Ishikawa (cell line): ENCODE measurements around the gene NMNAT3.

Source experiments
- CEBPB ChIP-seq: IDR thresholded peaks from 2 replicates; pipeline ENCODE4 v1.6.1; 2012
- CREB1 ChIP-seq: IDR thresholded peaks from 2 replicates; pipeline ENCODE4 v1.6.1; 2012; ENCODE audit warnings: low read depth
- EGR1 ChIP-seq: IDR thresholded peaks from 2 replicates; pipeline ENCODE4 v1.6.1; 2012
- EP300 ChIP-seq: IDR thresholded peaks from 2 replicates; pipeline ENCODE4 v1.6.1; 2012; ENCODE audit warnings: borderline replicate concordance
- FOXM1 ChIP-seq: IDR thresholded peaks from 2 replicates; pipeline ENCODE4 v1.6.1; 2012; ENCODE audit warnings: low read depth, borderline replicate concordance
- MAX ChIP-seq: IDR thresholded peaks from 2 replicates; pipeline ENCODE4 v1.6.1; 2012
- NFIC ChIP-seq: IDR thresholded peaks from 2 replicates; pipeline ENCODE4 v1.6.1; 2012
- RAD21 ChIP-seq: IDR thresholded peaks from 2 replicates; pipeline ENCODE4 v1.6.1; 2012; ENCODE audit warnings: low read depth
- REST ChIP-seq: IDR thresholded peaks from 2 replicates; pipeline ENCODE4 v1.6.1; 2012; ENCODE audit warnings: low read depth, mild to moderate bottlenecking
- TAF1 ChIP-seq: IDR thresholded peaks from 2 replicates; pipeline ENCODE4 v1.6.1; 2012; ENCODE audit warnings: low read depth, mild to moderate bottlenecking
- TCF12 ChIP-seq: IDR thresholded peaks from 2 replicates; pipeline ENCODE4 v1.6.1; 2012; ENCODE audit warnings: low read depth
- TEAD4 ChIP-seq: IDR thresholded peaks from 2 replicates; pipeline ENCODE4 v1.6.1; 2012
- USF1 ChIP-seq: IDR thresholded peaks from 2 replicates; pipeline ENCODE4 v1.6.1; 2012
- YY1 ChIP-seq: IDR thresholded peaks from 2 replicates; pipeline ENCODE4 v1.6.1; 2012; ENCODE audit warnings: low read depth
- ZBTB7A ChIP-seq: IDR thresholded peaks from 2 replicates; pipeline ENCODE4 v1.6.1; 2012; ENCODE audit warnings: low read depth

NMNAT3 gene

GRCh38 chr3:139607257-139608107 is 70.3 kb downstream of the NMNAT3 start:
- TF ChIP-seq TCF12 (no peak), TAF1 (no peak), RAD21 (no peak), CREB1 (no peak), EP300 (no peak), FOXM1 (no peak), NFIC (no peak), MAX (no peak), ZBTB7A (no peak), EGR1 (no peak), CEBPB (no peak), YY1 (no peak), USF1 (no peak), REST (no peak), TEAD4 (no peak)

- no peak for TF ChIP-seq EGR1
- no peak for TF ChIP-seq CEBPB
- no peak for TF ChIP-seq RAD21
- TF ChIP-seq CREB1: no peak
- no peak for TF ChIP-seq ZBTB7A
- TF ChIP-seq USF1: no peak
- TF ChIP-seq YY1: no peak
- TF ChIP-seq TCF12: no peak
- TF ChIP-seq TAF1: no peak
- no peak for TF ChIP-seq REST
- no peak for TF ChIP-seq FOXM1
- no peak for TF ChIP-seq NFIC
- no peak for TF ChIP-seq MAX
- TF ChIP-seq TEAD4: no peak
- TF ChIP-seq EP300: no peak
Observed at GRCh38 chr3:139602003-139602402, 75.8 kb downstream of the NMNAT3 start.

GRCh38 chr3:139601191-139601961 is 76.4 kb downstream of the NMNAT3 start:
- no peak for TF ChIP-seq EP300
- TF ChIP-seq TAF1: no peak
- TF ChIP-seq ZBTB7A: no peak
- no peak for TF ChIP-seq USF1
- TF ChIP-seq CEBPB: no peak
- TF ChIP-seq FOXM1: no peak
- TF ChIP-seq TCF12: no peak
- TF ChIP-seq TEAD4: no peak
- TF ChIP-seq MAX: no peak
- no peak for TF ChIP-seq RAD21
- no peak for TF ChIP-seq REST
- no peak for TF ChIP-seq EGR1
- TF ChIP-seq YY1: no peak
- no peak for TF ChIP-seq CREB1
- TF ChIP-seq NFIC: no peak
